Uterus (tissue), 2 donors: Measurements from ENCODE around the gene RBM22.

ENCODE experiments used
- POLR2A ChIP-seq, 2 donors: fragments of 450-650 bp; IDR thresholded peaks; one replicate each; pipeline ENCODE4 v1.6.1; 2016; ENCODE audit warnings: antibody characterized with exemption in 2 of 2, mild to moderate bottlenecking in 1 of 2, moderate library complexity in 1 of 2
- TF ChIP-seq, protein P1 (sequence below), 4 experiments: fragments of 200-600 bp in 2 of 4; fragments of 450-650 bp in 2 of 4; sonication (generic) in 2 of 4; IDR thresholded peaks; one replicate each; pipeline ENCODE4 v1.5.1; 2016 to 2019; ENCODE audit warnings: antibody characterized with exemption in 4 of 4, mild to moderate bottlenecking in 2 of 4, moderate library complexity in 1 of 4

- TF ChIP-seq, protein P1, sequence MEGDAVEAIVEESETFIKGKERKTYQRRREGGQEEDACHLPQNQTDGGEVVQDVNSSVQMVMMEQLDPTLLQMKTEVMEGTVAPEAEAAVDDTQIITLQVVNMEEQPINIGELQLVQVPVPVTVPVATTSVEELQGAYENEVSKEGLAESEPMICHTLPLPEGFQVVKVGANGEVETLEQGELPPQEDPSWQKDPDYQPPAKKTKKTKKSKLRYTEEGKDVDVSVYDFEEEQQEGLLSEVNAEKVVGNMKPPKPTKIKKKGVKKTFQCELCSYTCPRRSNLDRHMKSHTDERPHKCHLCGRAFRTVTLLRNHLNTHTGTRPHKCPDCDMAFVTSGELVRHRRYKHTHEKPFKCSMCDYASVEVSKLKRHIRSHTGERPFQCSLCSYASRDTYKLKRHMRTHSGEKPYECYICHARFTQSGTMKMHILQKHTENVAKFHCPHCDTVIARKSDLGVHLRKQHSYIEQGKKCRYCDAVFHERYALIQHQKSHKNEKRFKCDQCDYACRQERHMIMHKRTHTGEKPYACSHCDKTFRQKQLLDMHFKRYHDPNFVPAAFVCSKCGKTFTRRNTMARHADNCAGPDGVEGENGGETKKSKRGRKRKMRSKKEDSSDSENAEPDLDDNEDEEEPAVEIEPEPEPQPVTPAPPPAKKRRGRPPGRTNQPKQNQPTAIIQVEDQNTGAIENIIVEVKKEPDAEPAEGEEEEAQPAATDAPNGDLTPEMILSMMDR (IDR thresholded peaks at IDR 0.05): no peak
- TF ChIP-seq POLR2A (IDR thresholded peaks at IDR 0.05): no peak
Observed at GRCh38 chr5:150660108-150660831, 40.6 kb downstream of the RBM22 start.
